Measurements from ENCODE around the gene OGFOD3.

Gene OGFOD3

DNA sequence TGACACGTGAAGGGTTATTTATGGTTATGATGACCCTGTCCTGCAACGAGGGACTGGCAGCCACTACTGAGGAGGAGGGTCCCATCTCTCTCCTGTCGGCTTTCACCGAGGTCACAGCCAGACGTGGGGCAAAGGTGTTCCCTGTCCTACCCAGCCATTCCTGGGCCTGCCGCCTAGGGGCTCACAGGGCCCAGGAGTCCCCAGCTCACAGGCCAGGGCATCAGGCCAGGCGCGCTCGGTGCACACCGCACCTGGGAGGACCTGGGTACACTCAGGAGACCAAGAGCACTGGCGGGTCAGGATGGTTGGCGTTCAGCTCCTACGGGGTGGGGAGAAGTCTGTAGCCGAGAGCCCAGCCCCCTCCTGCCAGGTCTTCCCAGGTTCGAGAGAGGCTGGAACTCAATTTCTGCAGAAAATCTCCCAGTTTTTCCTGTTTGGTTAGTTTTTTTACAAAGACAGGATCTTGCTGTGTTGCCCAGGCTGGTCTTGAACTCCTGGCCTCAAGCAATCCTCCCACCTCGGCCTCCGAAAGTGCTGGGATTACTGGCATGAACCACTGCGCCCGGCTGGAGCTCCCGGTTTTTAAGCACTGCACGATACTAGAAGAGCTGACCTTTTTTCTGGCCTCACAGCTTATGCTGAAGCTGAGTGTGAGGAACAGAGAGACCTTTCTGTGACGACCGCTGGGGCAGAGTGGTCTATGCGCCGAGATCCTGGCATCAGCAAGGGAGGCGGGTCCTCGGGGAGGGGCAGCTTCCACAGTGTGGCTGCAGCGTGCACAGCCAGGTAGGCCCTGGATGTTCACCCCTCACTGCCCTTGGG, 24.5 kb upstream of the OGFOD3 start:
- in situ Hi-C loops (cut with HindIII; ENCODE audit: low pct_unique_long_range_greater_than_20kb, low sequenced_read_pairs) = no loop called here
- TF ChIP-seq JUND (IDR thresholded peaks at IDR 0.05; ENCODE audit: low read depth) = no peak
- DNase-seq (ENCODE audit: low read depth in 1 of 2, low spot score in 1 of 2) = no peak

DNA sequence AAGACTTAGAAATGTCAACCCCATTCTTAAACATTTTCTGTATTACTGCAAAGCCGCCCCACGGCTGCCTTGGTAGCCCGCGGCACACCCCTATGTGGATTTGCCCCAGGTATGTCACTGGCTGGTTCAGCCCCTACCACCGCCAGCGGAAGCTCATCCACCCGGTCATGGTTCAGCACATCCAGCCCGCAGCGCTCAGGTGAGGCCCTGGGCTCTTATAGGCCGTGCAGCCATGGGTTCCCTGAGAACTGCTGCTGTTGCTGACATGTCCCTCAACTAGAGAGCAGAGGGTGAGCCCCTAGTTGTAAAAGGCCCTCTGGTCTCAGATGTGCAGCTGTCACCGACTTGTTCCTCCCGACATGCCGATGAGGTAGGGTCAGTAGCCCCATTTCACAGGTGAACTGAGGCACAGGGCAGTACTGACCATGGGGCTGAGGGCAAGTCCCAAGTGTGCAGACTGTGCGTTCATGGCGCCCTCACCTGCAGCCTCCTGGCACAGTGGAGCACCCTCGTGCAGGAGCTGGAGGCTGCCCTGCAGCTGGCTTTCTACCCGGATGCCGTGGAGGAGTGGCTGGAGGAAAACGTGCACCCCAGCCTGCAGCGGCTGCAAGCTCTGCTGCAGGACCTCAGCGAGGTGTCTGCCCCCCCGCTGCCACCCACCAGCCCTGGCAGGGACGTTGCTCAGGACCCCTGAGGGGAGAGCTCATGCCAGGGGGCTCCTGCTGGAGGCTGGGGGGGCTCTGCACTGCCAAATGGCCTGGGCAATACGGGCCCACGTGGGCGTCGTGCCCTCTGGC, 23.5 kb upstream of the OGFOD3 start:
- DNase-seq (ENCODE audit: low read depth in 1 of 2, low spot score in 1 of 2) = no peak
- in situ Hi-C loops (cut with HindIII; ENCODE audit: low pct_unique_long_range_greater_than_20kb, low sequenced_read_pairs) = no loop called here
- no peak for TF ChIP-seq JUND (IDR thresholded peaks at IDR 0.05; ENCODE audit: low read depth)

DNA sequence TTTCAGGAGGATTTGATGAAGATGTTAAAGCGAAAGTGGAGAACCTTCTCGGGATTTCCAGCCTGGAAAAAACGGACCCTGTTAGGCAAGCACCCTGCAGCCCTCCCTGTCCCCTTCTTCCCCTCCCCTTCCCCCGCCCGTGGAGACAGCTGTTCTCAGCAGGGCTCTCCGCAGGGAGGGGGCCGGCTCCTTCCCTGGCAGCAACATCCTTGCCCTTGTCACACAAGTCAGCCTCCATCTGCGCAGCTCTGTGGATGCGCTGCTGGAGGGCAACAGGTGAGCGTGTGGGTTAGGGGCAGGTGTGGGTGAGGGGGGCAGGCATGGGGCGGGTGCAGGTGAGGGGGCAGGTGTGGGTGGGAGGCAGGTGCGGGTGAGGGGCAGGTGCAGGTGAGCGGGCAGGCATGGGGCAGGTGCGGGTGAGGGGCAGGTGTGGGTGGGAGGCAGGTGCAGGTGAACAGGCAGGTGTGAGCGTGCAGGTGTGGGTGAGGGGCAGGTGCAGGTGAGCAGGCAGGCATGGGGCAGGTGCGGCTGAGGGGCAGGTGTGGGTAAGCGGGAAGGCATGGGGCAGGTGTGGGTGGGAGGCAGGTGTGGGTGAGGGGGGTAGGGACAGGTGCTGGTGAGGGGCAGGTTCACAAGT, 22.7 kb upstream of the OGFOD3 start:
- TF ChIP-seq JUND (IDR thresholded peaks at IDR 0.05; ENCODE audit: low read depth) = no peak
- in situ Hi-C loops (cut with HindIII; ENCODE audit: low pct_unique_long_range_greater_than_20kb, low sequenced_read_pairs) = no loop called here
- no peak for DNase-seq (ENCODE audit: low read depth in 1 of 2, low spot score in 1 of 2)

DNA sequence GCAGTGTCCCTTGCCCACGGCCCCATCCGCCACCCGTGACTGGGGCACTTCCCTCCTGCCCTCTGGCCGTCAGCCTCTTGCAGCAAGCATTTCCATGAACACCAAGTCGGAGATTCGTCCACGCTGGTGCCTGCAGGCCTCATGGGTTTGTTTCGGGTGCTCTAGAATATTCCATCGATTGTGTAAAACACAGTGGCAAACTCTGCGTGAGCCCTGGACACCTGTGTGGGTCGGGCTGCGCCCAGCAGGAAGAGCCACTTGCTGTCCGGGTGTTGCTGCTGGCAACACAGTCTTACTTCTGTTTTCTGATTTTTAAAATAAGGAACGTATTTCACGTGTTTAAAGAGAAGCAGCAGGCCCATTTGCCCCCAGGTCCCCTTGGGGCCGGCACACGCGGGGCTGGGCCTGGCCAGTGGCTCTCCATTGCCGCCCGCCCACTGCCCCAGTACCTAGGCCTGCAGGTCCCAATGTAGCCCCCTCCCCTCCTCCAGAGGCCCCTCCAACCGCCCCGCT, 22.1 kb upstream of the OGFOD3 start:
- no peak for DNase-seq (ENCODE audit: low read depth in 1 of 2, low spot score in 1 of 2)
- TF ChIP-seq JUND (IDR thresholded peaks at IDR 0.05; ENCODE audit: low read depth) = no peak
- in situ Hi-C loops (cut with HindIII; ENCODE audit: low pct_unique_long_range_greater_than_20kb, low sequenced_read_pairs) = no loop called here

DNA sequence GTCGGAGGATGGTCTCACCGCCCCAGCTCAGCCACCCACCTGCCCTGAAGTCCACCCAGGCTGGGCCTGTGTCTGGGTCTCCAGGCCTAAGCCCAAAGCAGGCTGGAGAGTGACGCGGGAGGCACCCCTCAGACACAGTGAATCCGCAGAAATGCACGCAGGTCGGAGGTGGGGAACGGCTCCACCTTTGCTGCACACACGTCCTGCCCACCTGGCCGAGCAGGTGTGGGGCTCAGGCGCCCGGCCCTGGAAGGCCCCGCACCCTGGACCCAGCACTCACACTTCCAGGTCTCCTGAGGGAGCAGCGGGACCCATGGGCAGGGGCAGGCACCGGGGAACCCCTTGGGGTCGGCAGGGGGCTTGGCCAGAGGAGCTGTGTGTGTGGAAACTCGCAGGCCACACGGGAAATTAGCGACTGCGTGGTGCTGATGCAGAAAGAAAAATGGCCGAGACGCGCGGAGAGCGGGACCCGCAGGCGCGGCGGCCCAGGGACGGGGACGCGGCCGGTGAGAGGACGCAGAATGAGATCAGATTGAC, 21.5 kb upstream of the OGFOD3 start:
- in situ Hi-C loops (cut with HindIII; ENCODE audit: low pct_unique_long_range_greater_than_20kb, low sequenced_read_pairs) = no loop called here
- no peak for DNase-seq (ENCODE audit: low read depth in 1 of 2, low spot score in 1 of 2)
- TF ChIP-seq JUND (IDR thresholded peaks at IDR 0.05; ENCODE audit: low read depth) = no peak

DNA sequence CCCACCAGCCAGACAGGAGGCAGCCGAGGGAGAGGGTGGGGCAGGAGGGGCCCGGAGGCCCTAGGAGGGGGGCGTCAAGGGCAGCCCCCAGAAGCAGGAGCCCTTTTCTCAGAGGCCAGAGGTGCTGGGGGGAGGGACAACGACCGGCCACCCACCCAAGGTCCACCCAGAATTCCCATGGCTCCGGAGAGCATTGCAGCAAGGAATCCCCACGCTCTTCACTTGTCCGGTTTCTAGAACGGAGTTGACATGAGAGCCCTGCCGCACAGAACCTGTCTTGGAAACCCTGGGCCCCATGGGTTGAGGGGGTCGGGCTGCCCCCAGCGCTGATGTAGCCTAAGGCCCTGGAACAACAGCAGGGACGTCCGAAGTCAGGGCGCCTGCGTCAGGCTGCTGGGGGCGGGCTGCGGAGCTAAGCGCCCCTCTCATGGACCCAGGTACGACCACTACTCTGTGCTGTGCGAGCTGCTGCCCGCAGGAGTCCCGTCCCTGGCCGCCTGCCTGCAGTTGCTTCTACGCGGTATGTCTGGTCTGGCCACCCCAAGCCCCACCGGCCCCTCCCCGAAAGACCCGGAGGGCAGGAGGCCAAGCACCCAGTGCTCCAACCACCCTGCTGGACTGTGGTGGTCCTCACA, 20.9 kb upstream of the OGFOD3 start:
- no peak for DNase-seq (ENCODE audit: low read depth in 1 of 2, low spot score in 1 of 2)
- in situ Hi-C loops (cut with HindIII; ENCODE audit: low pct_unique_long_range_greater_than_20kb, low sequenced_read_pairs) = no loop called here
- TF ChIP-seq JUND (IDR thresholded peaks at IDR 0.05; ENCODE audit: low read depth) = no peak

DNA sequence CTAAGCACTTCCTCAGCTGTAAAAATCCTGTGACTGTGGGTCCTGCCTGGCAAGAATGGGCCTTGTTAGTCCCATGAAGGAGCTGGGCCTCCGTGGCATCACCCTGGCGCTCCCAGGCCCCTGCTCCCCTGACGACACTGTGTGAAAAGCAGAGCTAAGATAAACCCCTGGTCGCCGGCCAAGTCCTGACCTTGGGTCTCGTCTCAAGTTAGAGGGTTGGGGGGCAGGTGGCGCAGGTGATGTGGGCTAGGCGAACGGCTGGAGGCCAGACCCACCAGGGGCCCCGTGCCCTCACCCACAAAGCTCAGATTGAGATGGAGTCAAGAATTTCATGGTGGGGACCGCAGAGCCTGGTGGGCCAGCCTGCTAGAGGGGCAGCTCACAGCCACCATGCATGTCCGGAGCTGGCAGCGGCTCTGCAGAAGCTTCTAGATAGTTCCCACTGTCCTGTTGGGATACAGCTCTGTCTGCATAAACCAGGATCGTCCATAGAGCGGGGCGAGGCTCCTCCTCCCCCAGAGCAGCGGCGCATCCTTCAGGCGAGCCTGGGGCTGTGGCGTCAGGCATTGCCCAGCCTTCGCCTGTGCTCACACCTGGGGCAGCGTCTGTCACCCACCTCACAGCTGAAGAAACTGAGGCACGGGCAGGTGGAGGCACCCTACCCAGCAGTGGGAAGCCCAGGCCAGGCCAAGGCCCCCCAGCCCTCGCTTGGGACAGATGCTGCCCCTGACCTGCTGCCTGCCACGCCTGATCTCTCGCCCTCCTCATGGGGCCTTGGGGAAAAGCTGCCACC, 20.2 kb upstream of the OGFOD3 start:
- TF ChIP-seq JUND (IDR thresholded peaks at IDR 0.05; ENCODE audit: low read depth) = no peak
- in situ Hi-C loops (cut with HindIII; ENCODE audit: low pct_unique_long_range_greater_than_20kb, low sequenced_read_pairs) = no loop called here

DNA sequence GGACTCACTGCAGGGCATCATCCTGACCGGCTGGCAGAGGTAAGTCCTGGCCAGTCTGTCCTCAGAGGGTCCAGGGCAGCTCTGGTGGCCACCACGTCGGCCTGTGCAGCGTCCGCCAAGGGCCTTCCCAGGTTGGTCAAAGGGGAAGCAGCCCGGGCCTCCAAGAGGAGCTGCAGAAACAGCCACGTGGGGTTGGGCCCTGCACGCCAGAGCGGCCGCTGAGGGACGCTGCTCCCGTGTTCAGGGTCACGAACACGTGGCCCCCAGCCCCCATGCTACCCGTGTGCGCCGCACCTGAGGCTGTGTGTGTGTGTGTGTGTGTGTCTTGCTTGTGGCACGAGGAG, 18.9 kb upstream of the OGFOD3 start:
- no peak for TF ChIP-seq JUND (IDR thresholded peaks at IDR 0.05; ENCODE audit: low read depth)
- no peak for DNase-seq (ENCODE audit: low read depth in 1 of 2, low spot score in 1 of 2)
- in situ Hi-C loops (cut with HindIII; ENCODE audit: low pct_unique_long_range_greater_than_20kb, low sequenced_read_pairs) = no loop called here

More for the DNA sequence above, 20.2 kb upstream of the OGFOD3 start:
- no peak for DNase-seq (ENCODE audit: low read depth in 1 of 2, low spot score in 1 of 2)

DNA sequence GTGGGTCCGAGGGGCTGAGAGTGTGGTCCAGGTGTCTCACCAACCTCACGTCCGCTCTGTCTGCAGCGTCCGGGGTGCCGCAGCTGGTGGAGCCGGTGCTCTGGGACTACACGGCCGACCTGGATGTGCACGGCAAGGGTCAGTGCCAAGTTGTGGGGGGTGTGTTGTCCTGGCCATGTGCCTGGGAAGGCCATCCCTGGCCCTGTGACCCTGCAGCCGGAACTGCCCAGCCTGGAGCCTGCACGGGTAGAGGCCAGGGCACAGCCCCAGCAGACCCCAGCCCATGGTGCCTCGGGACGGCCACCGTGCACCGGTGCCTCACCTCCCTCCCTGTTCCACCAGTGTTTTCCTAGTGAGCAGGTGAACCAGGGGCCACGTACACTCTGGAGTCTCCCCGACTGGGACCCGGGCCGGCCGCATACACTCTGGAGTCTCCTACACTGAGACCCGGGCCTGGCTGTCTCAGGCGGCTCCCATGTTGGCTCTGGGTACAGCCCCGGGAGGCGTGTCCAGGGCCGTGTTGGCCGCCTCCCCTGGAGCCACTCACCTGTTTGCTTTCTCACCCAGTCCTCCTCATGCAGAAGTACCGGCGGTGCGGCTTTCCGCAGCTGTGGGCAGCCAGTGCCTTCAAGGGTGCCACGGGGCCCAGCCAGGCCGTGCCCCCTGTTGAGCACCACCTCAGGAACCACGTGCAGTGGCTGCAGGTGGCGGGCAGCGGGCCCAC, 18.4 kb upstream of the OGFOD3 start:
- TF ChIP-seq JUND (IDR thresholded peaks at IDR 0.05; ENCODE audit: low read depth) = no peak
- DNase-seq (ENCODE audit: low read depth in 1 of 2, low spot score in 1 of 2) = peak; percentile 71 to 72
- in situ Hi-C loops (cut with HindIII; ENCODE audit: low pct_unique_long_range_greater_than_20kb, low sequenced_read_pairs) = no loop called here

DNA sequence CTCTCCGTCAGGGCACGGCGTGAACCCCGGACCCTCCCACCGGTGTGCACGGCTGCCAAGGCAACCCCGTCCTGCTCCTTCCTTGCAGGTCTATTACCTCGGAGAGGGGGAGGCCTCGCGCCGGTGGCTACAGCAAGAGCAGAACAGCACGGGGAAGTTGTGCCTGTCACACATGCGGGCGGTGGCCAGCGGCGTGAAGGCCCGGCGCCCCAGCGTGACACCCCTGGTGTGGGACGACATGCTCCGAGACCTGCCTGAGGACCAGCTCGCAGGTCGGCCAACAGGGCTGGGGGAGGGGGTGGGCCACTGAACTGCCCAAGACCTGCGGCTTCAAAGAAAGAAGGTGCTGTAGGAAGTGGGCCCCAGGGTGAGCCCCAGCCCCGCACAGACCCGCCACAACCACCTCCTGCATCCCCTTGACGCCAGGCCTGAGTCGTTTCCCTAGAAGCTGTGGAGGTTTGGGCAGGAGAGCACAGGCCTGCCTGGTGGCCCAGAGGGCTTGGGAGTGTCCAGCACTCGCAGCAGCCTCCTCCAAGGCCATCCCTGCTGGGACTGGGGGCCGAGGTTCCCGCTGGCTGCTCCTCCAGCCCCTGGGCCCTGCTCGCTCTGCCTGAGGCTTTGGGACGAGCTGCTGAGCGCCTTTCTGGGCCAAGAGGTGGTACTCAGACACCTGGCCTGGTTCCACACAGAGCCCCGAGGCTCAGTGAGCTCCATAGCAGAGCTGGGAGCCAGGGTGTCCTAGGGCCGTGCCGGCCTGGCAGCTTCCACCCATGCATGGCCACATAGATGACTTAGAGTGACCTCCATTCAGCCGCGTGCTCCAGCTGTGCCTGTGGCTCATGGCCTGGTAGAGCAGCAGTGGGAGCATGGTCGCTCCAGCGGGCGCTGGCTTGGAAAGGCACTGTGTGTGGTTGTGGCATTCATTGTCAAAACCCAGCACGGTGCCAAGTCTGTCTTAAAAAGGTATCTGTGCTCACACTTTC, 17.5 kb upstream of the OGFOD3 start:
- DNase-seq (ENCODE audit: low read depth in 1 of 2, low spot score in 1 of 2) = no peak
- no peak for TF ChIP-seq JUND (IDR thresholded peaks at IDR 0.05; ENCODE audit: low read depth)
- in situ Hi-C loops (cut with HindIII; ENCODE audit: low pct_unique_long_range_greater_than_20kb, low sequenced_read_pairs) = no loop called here
